GM12801 (cell line): ENCODE measurements around the gene TEX53.

Source experiments
- TF ChIP-seq, protein P1 (sequence below): IDR thresholded peaks from one replicate; pipeline ENCODE4 v1.5.1; 2011; ENCODE audit warnings: control low read depth; ENCODE audit not compliant: insufficient read length; ENCODE audit errors: extremely low read depth

The TEX53 gene

DNA sequence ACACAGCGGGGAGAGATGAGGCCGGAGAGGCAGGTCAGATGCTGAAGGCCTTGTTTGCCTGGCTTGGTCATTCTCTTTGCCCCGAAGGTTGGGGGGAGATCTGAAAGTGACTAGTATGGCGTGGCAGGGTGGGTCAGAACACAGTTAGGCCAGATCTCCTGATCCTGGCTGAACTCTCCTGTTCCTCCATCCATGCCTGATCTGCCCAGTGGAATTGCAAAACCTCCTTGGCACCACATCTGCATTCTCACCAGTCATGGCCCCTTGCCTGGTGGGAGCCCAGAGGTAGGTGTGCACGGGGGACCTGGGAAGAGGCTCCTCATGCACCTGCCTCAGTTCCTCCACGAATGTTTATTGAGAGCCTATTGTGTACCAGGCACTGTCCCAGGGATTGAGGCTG, 23.2 kb downstream of the TEX53 start:
- TF ChIP-seq, protein P1, sequence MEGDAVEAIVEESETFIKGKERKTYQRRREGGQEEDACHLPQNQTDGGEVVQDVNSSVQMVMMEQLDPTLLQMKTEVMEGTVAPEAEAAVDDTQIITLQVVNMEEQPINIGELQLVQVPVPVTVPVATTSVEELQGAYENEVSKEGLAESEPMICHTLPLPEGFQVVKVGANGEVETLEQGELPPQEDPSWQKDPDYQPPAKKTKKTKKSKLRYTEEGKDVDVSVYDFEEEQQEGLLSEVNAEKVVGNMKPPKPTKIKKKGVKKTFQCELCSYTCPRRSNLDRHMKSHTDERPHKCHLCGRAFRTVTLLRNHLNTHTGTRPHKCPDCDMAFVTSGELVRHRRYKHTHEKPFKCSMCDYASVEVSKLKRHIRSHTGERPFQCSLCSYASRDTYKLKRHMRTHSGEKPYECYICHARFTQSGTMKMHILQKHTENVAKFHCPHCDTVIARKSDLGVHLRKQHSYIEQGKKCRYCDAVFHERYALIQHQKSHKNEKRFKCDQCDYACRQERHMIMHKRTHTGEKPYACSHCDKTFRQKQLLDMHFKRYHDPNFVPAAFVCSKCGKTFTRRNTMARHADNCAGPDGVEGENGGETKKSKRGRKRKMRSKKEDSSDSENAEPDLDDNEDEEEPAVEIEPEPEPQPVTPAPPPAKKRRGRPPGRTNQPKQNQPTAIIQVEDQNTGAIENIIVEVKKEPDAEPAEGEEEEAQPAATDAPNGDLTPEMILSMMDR: no peak

DNA sequence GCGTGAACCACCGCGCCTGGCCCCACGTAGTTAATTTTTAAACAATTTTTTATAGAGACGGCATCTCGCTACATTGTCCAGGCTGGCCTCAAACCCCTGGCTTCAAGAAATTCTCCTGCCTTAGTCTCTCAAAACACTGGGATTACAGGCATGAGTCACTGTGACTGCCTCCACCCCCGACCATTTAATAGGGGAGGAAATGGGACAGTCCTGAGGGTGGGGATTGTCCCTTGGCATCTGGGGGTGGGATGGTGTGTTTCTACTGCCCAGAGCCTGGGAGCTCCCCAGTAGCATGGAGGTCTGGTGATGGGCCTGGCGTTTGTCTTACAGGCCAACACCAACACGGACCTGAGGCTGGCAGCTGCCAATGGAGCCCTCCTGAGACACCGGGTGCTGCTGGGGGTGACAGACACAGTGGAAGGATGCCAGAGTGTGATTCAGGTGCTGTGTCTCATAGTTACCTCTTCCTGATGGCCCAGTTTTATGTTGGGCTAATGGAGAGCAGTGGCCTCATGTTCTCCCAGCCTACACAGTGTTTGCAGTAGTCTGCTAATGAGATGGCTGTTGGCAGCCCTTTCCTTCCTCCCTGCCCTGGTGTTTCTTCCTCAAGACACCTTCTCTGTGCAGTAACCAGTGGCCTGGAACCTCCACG, 24.0 kb downstream of the TEX53 start:
- TF ChIP-seq, protein P1: no peak

DNA sequence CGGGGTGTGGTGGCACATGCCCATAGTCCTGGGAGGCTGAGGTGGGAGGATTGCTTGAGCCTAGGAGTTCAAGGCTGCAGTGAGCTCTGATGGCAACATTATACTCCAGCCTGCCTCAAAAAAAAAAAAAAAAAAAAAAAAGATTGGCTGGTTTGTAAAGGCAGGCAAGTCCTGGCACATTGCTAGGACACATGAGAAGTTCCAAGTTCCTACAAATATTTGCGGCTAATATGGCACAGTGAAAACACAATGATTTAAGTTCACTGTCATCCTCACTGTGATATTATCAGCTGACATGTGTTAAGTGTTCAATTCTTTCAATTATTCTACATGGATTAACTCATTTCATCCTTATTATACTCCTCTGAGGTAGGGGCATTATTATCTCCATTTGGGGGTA, 26.4 kb downstream of the TEX53 start:
- TF ChIP-seq, protein P1: no peak

DNA sequence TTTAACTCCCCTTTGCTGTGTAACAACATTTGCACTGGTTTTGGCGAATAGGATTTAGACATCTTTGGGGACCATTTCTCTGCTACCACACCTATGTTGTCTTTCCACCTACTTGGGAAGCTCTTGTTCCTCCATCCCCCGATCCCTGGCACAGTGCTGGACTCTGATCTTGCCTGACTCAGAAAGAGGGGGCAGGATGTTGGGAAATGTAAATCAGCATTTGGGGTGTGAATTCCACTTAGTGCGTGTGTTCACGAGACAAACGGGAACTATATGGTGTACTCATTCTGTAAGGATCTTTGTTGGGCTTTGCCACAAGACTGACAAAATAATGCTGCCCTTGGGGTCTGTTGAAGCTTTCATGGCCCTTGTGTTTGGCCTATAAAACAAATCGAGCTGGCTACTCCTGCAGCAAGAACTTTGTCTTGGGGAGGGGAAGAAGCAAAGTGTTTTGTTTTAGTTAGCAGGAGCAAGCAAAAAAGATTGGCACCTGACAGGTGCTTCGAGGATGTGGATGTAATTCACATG, 28.0 kb downstream of the TEX53 start:
- TF ChIP-seq, protein P1: no peak

DNA sequence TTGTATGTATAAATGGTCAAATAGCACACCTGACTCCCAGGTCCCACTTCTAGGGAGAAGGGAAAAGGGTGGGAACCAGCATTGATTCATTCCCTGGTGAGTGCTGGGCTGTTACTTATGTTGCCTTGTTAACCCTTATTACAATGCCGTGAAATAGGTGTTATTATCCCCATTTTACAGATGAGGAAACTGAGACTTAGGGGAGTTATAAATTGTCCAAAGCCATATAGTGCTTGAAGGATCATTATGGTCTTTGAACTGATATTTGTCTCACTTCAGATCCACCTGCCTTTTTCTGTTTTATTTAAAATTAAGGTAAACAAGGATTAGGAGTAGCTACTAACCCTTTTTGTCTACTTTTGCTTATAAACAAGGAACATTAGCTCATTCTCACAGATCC, 30.1 kb downstream of the TEX53 start:
- TF ChIP-seq, protein P1: no peak

DNA sequence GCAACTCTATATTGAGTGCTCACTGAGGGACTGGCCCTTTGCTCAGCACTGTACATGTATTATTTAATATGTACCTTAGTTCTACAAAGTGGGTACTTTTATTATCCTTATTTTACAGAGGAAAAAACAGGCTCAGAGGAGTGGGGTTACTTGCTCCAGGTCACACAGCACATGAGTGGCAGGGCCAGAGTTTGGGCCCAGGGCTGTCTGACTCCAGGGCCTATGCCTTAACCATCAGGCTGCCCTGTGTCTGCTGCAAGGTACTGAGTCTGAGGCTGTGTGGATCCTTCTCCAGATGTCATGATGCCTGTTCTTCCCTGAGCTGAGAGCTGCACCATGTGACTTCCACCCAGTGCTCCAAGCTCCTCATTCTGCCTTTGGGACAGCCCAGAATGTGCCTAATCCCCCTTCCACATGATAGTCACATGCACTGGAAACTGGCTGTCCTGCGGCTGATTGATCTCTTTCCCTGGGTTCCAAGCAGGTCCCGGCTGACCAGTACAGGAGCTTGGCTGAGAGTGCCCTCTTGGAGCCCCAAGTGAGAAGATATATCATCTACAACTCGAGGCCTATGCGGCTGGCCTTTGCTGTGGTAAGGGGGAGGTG, 31.1 kb downstream of the TEX53 start:
- TF ChIP-seq, protein P1: no peak

DNA sequence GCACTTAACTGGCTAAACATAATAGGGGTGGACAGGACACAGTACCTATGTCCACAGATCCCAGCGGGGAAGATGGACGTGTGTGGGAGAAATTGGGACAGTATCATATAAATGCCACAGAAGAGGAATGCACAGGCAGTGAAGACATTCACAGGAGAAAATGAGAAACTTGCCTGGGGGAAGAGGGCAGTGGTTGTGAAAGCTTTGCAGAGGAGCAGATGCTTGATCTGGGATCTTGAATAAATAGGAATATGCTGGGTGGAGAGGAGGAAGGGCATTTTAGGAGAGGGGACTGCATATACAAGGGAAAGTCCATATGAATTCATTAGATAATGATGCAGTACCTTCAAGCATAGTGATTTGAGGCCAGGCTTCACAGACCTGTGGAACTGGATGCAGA, 32.9 kb downstream of the TEX53 start:
- TF ChIP-seq, protein P1: no peak
